Stimulated activated naive CD8-positive, alpha-beta T cell treated with anti-CD3 and anti-CD28 coated beads, Interleukin-15, amount 100 ng/mL, for 72 hours (primary cell): ENCODE measurements around the gene CPSF4.
"Not testable (repeated sequence)": the region's sequence is repeated elsewhere in the genome, so short reads cannot be mapped to it uniquely, and the experiment has no call there.

Source experiments
- ATAC-seq: fragments of 150-1000 bp; cut with Tn5 transposase; 2 replicates; pipeline ENCODE4 v1.10.0; 2021; ENCODE audit warnings: mild to moderate bottlenecking, moderate library complexity
- DNase-seq, 2 donors: peaks; one replicate each; pipeline ENCODE4 v3.0.0; 2021 to 2022
- H3K27ac Mint-ChIP-seq, 2 donors: one replicate each; pipeline ENCODE4 v1.8.0; 2022; ENCODE audit warnings: mild to moderate bottlenecking in 2 of 2, mixed read lengths in 2 of 2, moderate library complexity in 2 of 2
- H3K27me3 Mint-ChIP-seq: one replicate; pipeline ENCODE4 v1.8.0; 2022; ENCODE audit warnings: mixed read lengths
- H3K4me1 Mint-ChIP-seq: one replicate; pipeline ENCODE4 v1.8.0; 2022; ENCODE audit warnings: mild to moderate bottlenecking, mixed read lengths
- H3K4me3 Mint-ChIP-seq, 2 donors: one replicate each; pipeline ENCODE4 v1.8.0; 2022; ENCODE audit warnings: mild to moderate bottlenecking in 2 of 2, mixed read lengths in 2 of 2, moderate library complexity in 1 of 2
- H3K9me3 Mint-ChIP-seq, 2 donors: one replicate each; pipeline ENCODE4 v1.8.0; 2022; ENCODE audit warnings: mixed read lengths in 2 of 2

CPSF4 gene

GRCh38 chr7:99403764-99404163 lies 35.0 kb upstream of the CPSF4 start:
- H3K4me1 Mint-ChIP-seq: peaks cover 44% of the 10 kb centered on the region
- no peak overlapping the region for H3K4me3 Mint-ChIP-seq

GRCh38 chr7:99404235-99404976 lies 34.3 kb upstream of the CPSF4 start:
- ATAC-seq: no peak
- H3K4me3 Mint-ChIP-seq: peak overlapping the region in 1 of 2 donors; percentile 9
- H3K4me1 Mint-ChIP-seq: peaks cover 41% of the 10 kb centered on the region
- no peak for DNase-seq
- H3K27ac Mint-ChIP-seq: peak overlapping the region; percentile 48 to 49
- H3K9me3 Mint-ChIP-seq: no peaks in the 10 kb centered on the region
- no peaks in the 10 kb centered on the region for H3K27me3 Mint-ChIP-seq

More at GRCh38 chr7:99403764-99404163, 35.0 kb upstream of the CPSF4 start:
- Mint-ChIP-seq H3K9me3 (no peaks in the 10 kb centered on the region), H3K27me3 (no peaks in the 10 kb centered on the region), H3K27ac (peak overlapping the region; percentile 48 to 49)
- DNase-seq (no peak), ATAC-seq (no peak)

- Mint-ChIP-seq H3K27ac (peak overlapping the region in 1 of 2 donors; percentile 29), H3K9me3 (no peaks in the 10 kb centered on the region), H3K4me3 (no peak overlapping the region), H3K4me1 (peaks cover 43% of the 10 kb centered on the region), H3K27me3 (no peaks in the 10 kb centered on the region)
- ATAC-seq (no peak), DNase-seq (no peak)
Measured at GRCh38 chr7:99404977-99405320, 33.8 kb upstream of the CPSF4 start.

- Mint-ChIP-seq H3K4me3 (peak overlapping the region; percentile 89 to 90), H3K4me1 (peaks cover 44% of the 10 kb centered on the region), H3K27ac (peak overlapping the region in 1 of 2 donors; percentile 96), H3K27me3 (no peaks in the 10 kb centered on the region), H3K9me3 (no peaks in the 10 kb centered on the region)
- DNase-seq: no peak
- ATAC-seq: no peak
Measured at GRCh38 chr7:99406557-99406956, 32.2 kb upstream of the CPSF4 start.

- ATAC-seq (peak; percentile 25), DNase-seq (no peak)
- Mint-ChIP-seq H3K9me3 (no peaks in the 10 kb centered on the region), H3K27me3 (no peaks in the 10 kb centered on the region), H3K4me3 (peak overlapping the region; percentile 89 to 90), H3K4me1 (peaks cover 46% of the 10 kb centered on the region), H3K27ac (peak overlapping the region; percentile 96 to 100)
Measured at GRCh38 chr7:99407872-99408378, 30.8 kb upstream of the CPSF4 start.

GRCh38 chr7:99408379-99409191 lies 30.2 kb upstream of the CPSF4 start, which contains the start of the genes BUD31 and PDAP1:
Gene BUD31 (plus strand): TSS chr7:99408969. CDS start chr7:99411093, 2,124 bp downstream.
Gene PDAP1 (minus strand): TSS chr7:99408597. CDS start chr7:99408548, 49 bp downstream.
- Mint-ChIP-seq H3K9me3 (no peaks in the 10 kb centered on the region), H3K4me3 (peak within 1 kb of the TSS; percentile 89 to 90), H3K4me1 (peaks cover 50% of the 10 kb centered on the region), H3K27ac (peak within 1 kb of the TSS; percentile 96 to 100), H3K27me3 (no peaks in the 10 kb centered on the region)
- DNase-seq (peak; percentile 95 to 97), ATAC-seq (peak; percentile 93)

GRCh38 chr7:99409192-99409572 lies 29.6 kb upstream of the CPSF4 start:
- no peak for DNase-seq
- no peaks in the 10 kb centered on the region for H3K27me3 Mint-ChIP-seq
- H3K9me3 Mint-ChIP-seq: no peaks in the 10 kb centered on the region
- peak; percentile 29 for ATAC-seq
- peak overlapping the region; percentile 96 to 100 for H3K27ac Mint-ChIP-seq
- H3K4me1 Mint-ChIP-seq: peaks cover 44% of the 10 kb centered on the region
- peak overlapping the region; percentile 89 to 90 for H3K4me3 Mint-ChIP-seq

GRCh38 chr7:99409806-99410205 lies 28.9 kb upstream of the CPSF4 start:
- Mint-ChIP-seq H3K9me3 (no peaks in the 10 kb centered on the region), H3K27ac (peak overlapping the region; percentile 30 to 100), H3K4me1 (peaks cover 41% of the 10 kb centered on the region), H3K4me3 (peak overlapping the region; percentile 89 to 90), H3K27me3 (no peaks in the 10 kb centered on the region)
- ATAC-seq (no peak), DNase-seq (no peak)

- H3K27me3 Mint-ChIP-seq: no peaks in the 10 kb centered on the region
- H3K27ac Mint-ChIP-seq: peak overlapping the region in 1 of 2 donors; percentile 91
- H3K9me3 Mint-ChIP-seq: no peaks in the 10 kb centered on the region
- peak overlapping the region; percentile 89 to 90 for H3K4me3 Mint-ChIP-seq
- ATAC-seq (no peak), DNase-seq (no peak)
- peaks cover 47% of the 10 kb centered on the region for H3K4me1 Mint-ChIP-seq
Measured at GRCh38 chr7:99410635-99411034, 28.1 kb upstream of the CPSF4 start.

- peaks cover 36% of the 10 kb centered on the region for H3K4me1 Mint-ChIP-seq
- not testable (repeated sequence) for H3K27ac Mint-ChIP-seq, H3K27me3 Mint-ChIP-seq, H3K4me3 Mint-ChIP-seq, ATAC-seq, H3K9me3 Mint-ChIP-seq
- DNase-seq: peak in 1 of 2 donors; percentile 37
Measured at GRCh38 chr7:99415513-99416127, 23.1 kb upstream of the CPSF4 start.

- Mint-ChIP-seq H3K4me3 (no peak overlapping the region), H3K9me3 (no peaks in the 10 kb centered on the region), H3K4me1 (peaks cover 23% of the 10 kb centered on the region), H3K27me3 (no peaks in the 10 kb centered on the region), H3K27ac (peak overlapping the region in 1 of 2 donors; percentile 71)
- DNase-seq: no peak
- no peak for ATAC-seq
Measured at GRCh38 chr7:99418260-99418659, 20.5 kb upstream of the CPSF4 start.

GRCh38 chr7:99419323-99420021 lies 19.3 kb upstream of the CPSF4 start:
- DNase-seq: no peak
- Mint-ChIP-seq H3K9me3 (no peaks in the 10 kb centered on the region), H3K4me1 (peaks cover 22% of the 10 kb centered on the region), H3K4me3 (no peak overlapping the region), H3K27me3 (no peaks in the 10 kb centered on the region), H3K27ac (peak overlapping the region in 1 of 2 donors; percentile 94)
- no peak for ATAC-seq

GRCh38 chr7:99420213-99420612 lies 18.5 kb upstream of the CPSF4 start:
- Mint-ChIP-seq H3K4me3 (no peak overlapping the region), H3K9me3 (no peaks in the 10 kb centered on the region), H3K27ac (no peak overlapping the region), H3K27me3 (no peaks in the 10 kb centered on the region), H3K4me1 (peaks cover 15% of the 10 kb centered on the region)
- ATAC-seq: peak; percentile 37
- DNase-seq: no peak

- no peak for ATAC-seq
- H3K27ac Mint-ChIP-seq: peak overlapping the region in 1 of 2 donors; percentile 54
Measured at GRCh38 chr7:99420986-99421385, 17.8 kb upstream of the CPSF4 start.

GRCh38 chr7:99422186-99422585 lies 16.6 kb upstream of the CPSF4 start:
- Mint-ChIP-seq H3K9me3 (no peaks in the 10 kb centered on the region), H3K4me1 (peaks cover under 1% of the 10 kb centered on the region), H3K27ac (no peak overlapping the region), H3K27me3 (no peaks in the 10 kb centered on the region), H3K4me3 (no peak overlapping the region)
- ATAC-seq: no peak
- DNase-seq: no peak

More at GRCh38 chr7:99420986-99421385, 17.8 kb upstream of the CPSF4 start:
- Mint-ChIP-seq H3K27me3 (no peaks in the 10 kb centered on the region), H3K4me3 (no peak overlapping the region), H3K9me3 (no peaks in the 10 kb centered on the region), H3K4me1 (peaks cover 8% of the 10 kb centered on the region)
- DNase-seq: no peak
